Measurements from ENCODE around the gene PPBP. TPM values are rescaled to one million over a fixed set of nuclear protein-coding genes. Genes with fewer than 3 reads are reported as not detected.

Gene PPBP
- not detected for polyA plus RNA-seq (2013, experiment 1 of 2; ENCODE audit: insufficient read length)
- 0.42 TPM for polyA plus RNA-seq (2013, experiment 2 of 2; ENCODE audit: insufficient read length)

GRCh38 chr4:73988061-73988460 is at the start of gene PPBP:
TSS of gene PPBP (minus strand) at chr4:73988190. CDS start at chr4:73988103, 87 bp downstream.
- no peak for DNase-seq

GRCh38 chr4:74037076-74037955 is 49.3 kb upstream of the PPBP start:
- DNase-seq, result no peak

GRCh38 chr4:74033739-74034138 is 45.7 kb upstream of the PPBP start:
- peak; percentile 54 for DNase-seq

- peak; percentile 66 for DNase-seq
Observed at GRCh38 chr4:74032064-74032463, 44.1 kb upstream of the PPBP start.

DNA sequence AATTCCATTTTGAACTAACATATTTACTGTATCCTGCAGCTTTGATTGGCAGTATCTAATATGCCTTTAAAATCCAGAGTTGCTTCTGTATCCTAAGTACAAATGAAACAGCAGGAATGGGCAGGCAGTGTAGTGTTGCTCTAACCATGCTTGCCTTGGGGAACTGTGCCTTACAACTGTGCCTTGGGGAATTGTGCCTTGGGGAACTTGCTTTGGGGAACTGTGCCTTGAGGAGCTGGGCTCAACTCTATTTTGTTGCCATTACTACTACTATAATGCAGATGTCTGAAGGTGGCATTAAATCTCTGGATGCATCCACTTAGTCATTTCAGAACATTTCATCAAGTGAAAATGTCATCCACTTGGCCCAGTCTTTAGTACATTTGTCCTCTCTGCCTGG is 43.6 kb upstream of the PPBP start:
- no peak for DNase-seq

- DNase-seq, result no peak
Observed at GRCh38 chr4:74030285-74030684, 42.3 kb upstream of the PPBP start.

DNA sequence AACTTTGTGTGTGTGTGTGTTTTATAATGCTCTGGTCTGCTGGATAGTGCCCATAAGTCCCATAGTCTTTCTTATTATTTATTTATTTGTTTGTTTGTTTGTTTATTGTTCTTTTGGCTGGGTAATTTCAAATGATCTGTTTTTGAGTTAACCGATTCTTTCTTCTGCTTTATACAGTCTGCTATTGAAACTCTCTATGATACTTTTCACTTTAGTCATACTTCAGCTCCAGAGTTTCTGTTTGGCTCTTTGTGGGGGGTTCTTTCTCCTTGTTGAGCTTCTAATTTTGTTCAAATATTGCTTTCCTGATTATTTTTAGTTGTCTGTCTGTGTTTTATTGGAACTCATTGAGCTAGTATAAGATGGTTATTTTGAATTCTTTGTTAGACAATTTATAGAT is 40.5 kb upstream of the PPBP start:
- no peak for DNase-seq

- no peak for DNase-seq
Observed at GRCh38 chr4:74023709-74024108, 35.7 kb upstream of the PPBP start.

- DNase-seq, result no peak
Observed at GRCh38 chr4:74021601-74022000, 33.6 kb upstream of the PPBP start.

DNA sequence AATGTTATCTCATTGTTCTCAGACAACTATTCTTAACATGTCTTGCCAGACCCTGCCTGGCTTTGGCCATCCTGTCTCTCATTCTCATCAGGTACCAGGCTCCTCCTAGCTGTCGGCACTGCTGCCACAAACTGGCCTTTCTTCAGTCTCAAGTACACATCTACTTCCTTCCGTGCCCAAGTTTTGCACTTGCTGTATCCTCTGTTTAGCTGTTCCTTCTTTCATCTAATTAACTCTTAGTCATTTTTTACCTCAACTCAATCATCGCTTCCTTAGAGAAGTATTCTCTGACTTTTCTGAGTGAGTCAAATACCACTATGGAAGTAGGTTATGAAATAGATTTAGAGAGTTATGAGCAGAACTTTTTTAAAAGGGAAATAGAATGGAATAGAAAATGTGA is 30.8 kb upstream of the PPBP start:
- no peak for DNase-seq

GRCh38 chr4:74018116-74018515 is 30.1 kb upstream of the PPBP start:
- DNase-seq, result no peak

DNA sequence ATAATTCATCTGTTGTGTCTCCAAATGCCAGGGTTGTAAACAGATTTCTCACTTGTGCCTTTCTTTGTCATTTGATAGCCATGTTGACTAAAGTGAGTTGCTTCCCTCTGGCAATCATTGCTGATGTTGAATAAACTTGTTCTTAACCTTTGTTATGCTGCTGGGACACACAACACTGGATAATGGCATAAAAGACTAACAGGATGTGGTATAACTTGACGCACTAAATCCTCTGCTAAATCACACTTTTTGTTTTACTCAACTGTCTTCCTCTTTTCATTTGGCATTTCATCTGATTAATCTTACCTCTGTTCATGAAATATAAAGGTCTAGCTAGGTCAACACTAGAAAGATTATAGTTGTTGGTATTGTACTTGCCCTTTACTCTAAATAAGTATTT is 28.1 kb upstream of the PPBP start:
- no peak for DNase-seq

- DNase-seq, result no peak
Observed at GRCh38 chr4:74015126-74015780, 27.3 kb upstream of the PPBP start.

DNA sequence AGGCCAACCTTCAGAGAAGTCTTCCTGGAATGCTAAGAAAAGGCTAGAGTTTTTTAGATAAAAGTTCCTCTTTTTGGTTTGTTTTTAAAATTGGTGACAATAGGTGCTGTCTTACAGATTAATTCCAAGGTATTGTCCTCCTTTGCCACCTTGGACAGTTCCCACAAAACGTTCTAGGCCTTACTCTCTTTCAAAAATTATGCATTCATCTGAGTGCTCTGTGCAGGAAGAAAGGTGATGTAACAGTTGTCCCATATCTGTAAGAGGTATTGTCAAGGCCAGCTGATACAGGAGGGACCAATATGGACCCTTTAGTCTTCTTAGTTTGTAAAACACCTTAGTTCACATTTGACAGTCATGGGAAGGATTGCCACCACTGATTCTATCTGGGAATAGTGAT is 26.3 kb upstream of the PPBP start:
- DNase-seq, result peak; percentile 4

DNA sequence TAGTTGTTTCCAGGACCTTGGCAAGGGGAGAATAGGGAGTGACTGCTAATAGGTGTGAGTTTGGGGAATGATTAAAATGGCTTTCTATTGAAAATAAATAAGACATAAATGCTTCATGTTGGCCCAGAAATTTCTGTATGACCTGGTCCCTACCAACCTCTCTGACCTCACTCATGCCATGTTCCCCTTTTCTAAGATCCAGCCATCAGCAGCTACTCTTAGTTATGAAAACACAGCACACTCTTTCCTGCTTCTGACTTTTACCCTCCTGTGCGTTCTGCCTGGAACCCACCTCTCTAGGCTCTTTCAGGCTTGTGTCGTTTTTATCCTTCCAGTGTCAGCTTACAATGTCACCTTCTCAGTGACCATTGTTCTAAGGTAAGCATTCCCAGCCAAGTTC is 25.3 kb upstream of the PPBP start:
- DNase-seq, result no peak

DNA sequence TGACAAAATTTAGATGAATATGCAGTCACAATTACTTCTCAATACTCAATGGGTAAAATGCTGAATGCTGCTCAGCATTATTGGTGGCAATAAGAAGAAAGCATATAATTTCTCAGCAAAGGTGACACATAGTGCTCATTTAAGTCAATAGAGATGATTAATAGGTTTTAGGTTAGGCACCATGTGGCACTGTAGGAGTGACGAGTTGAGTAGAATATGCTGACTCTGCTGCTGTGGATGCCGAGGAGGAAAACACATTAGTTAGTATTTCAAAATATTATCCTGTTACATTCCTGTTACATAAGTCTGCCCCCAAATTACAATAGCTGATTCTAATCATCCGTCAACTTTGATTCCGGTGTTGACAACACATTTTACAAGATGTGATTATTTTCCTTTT is 24.1 kb upstream of the PPBP start:
- no peak for DNase-seq

GRCh38 chr4:74009307-74009706 is 21.3 kb upstream of the PPBP start:
- DNase-seq, result no peak

- DNase-seq, result peak; percentile 58
Observed at GRCh38 chr4:74006009-74006476, 18.1 kb upstream of the PPBP start.

GRCh38 chr4:74005528-74005927 is 17.5 kb upstream of the PPBP start:
- DNase-seq, result no peak

DNA sequence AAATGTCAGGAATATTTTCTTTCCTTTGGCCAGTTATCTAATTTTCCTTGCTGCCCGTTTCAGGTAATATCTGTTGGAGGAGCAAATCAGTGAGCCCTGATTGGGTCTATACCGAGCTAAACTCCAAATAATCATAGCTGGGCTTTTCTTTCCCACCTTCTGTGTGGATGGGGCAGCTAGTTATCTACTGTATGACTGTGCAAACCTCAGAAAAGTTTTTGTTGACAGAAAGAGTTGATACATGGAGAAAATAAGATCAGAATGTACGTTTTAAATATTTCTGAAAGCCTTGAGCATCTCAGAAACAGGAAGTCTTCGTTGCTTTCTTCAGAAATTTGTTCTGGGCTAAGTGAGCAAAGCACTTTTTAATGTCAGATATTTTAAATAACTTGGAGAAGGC is 16.7 kb upstream of the PPBP start:
- no peak for DNase-seq

DNA sequence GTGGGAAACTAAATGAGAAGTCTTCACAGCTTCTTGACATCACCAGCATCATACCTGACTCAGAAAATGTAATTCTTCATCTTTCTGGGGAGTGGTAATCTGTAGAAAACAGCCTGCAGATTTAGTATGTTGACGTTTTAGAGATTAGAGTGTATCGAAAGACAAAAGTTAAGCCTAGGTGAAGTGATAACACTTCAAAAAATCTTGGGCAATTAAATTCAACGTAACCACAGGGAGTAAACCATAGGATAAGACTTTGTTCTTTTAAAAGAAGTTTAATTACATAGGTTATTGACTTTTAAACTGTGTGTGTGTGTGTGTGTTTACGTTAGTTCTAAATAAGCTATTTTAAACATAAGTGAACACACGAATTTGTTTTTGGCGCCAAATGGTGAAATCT is 12.3 kb upstream of the PPBP start:
- DNase-seq, result no peak

DNA sequence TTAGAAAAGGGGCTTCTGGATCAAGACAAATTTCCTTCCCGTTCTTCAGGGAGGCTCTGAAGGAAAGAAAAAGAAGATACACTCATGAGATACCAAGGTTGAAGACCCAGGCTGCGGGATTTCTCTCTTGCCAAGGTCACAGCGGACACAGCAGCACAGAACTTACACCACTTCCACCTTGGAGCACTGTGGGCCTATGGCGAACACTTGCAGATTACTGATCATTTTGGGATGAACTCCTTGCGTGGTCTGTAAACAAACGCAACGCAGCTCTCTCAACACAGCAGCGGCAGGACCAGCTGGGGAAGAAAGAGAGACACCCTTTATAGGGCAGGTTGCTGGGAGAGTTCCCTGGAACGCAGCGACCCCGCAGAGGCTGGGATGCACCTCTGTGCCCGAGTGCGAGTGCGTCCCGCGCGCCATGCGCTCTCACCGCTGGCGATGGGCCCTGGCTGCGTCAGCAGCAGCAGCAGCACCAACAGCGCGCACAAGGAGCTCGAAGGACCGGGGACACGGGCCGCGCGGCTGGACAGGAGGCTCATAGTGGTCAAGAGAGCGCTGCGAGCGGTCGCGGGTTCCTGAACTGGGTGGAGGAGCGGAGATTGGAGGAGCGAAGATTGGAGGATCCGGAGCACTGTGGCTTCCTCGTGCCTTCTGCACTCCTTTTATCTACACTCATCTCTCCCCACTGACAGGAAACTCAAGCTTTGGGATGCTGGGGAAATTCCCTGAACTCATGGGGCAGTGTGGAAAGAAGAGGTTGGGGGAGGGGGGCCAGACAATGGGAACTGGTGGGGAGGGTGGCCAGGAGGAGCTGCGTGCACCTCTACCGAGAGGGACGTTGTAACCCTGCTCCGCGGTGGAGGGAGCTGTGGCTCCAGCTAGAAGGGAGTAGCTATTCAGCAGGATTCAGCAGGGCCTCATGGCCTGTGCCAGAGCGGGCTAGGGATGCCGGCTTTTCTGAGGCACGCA is 10.3 kb upstream of the PPBP start, which contains the start of gene CXCL5:
Gene CXCL5 (minus strand): TSS at position 638 of the 972 bp plus-strand sequence. CDS start 96 bp downstream, at position 542.
- DNase-seq, result peak; percentile 49
